Astrocyte (in vitro differentiated cells and primary cell): ENCODE measurements around the gene ADCY4. TPM values are rescaled to one million over a fixed set of nuclear protein-coding genes. Genes with fewer than 3 reads are reported as not detected.

Experiments
- DNase-seq: peaks from one replicate; pipeline ENCODE4 v3.0.0-alpha.2; 2010; ENCODE audit warnings: low read depth
- FAIRE-seq: peaks from 2 replicates; lab custom pipeline; 2011; peaks lifted over from hg19 to GRCh38; lab: Jason Lieb, UNC
- H2AFZ ChIP-seq: 2 replicates; pipeline ENCODE4 v1.6.0; 2012; ENCODE audit warnings: low read depth, low read length, inconsistent platforms
- H3K27ac ChIP-seq: 2 replicates; pipeline ENCODE4 v1.5.1; 2011; ENCODE audit warnings: low read depth, low read length, inconsistent platforms
- H3K27me3 ChIP-seq: 2 replicates; pipeline ENCODE4 v1.6.0; 2011; ENCODE audit warnings: low read length, inconsistent platforms; ENCODE audit not compliant: insufficient read depth
- H3K36me3 ChIP-seq: 2 replicates; pipeline ENCODE4 v1.5.1; 2011; ENCODE audit warnings: low read length, inconsistent platforms; ENCODE audit not compliant: insufficient read depth
- H3K4me1 ChIP-seq: 2 replicates; pipeline ENCODE4 v1.5.1; 2011; ENCODE audit warnings: low read length, inconsistent platforms; ENCODE audit not compliant: insufficient read depth
- H3K4me2 ChIP-seq: 2 replicates; pipeline ENCODE4 v1.6.0; 2012; ENCODE audit warnings: low read length, inconsistent platforms
- H3K4me3 ChIP-seq: 2 replicates; pipeline ENCODE4 v1.5.1; 2011; ENCODE audit warnings: low read depth, mild to moderate bottlenecking, low read length, inconsistent platforms; ENCODE audit not compliant: insufficient read depth
- H3K79me2 ChIP-seq: 2 replicates; pipeline ENCODE4 v1.6.0; 2012; ENCODE audit warnings: mild to moderate bottlenecking, low read length, inconsistent platforms; ENCODE audit not compliant: insufficient read depth
- H3K9ac ChIP-seq: 2 replicates; pipeline ENCODE4 v1.6.0; 2012; ENCODE audit warnings: mild to moderate bottlenecking, low read length, inconsistent platforms
- H3K9me3 ChIP-seq: 2 replicates; pipeline ENCODE4 v1.5.1; 2012; ENCODE audit warnings: low read depth, mild to moderate bottlenecking, low read length, inconsistent platforms; ENCODE audit not compliant: insufficient read depth
- H4K20me1 ChIP-seq: 2 replicates; pipeline ENCODE4 v1.6.0; 2012; ENCODE audit warnings: low read length, inconsistent platforms; ENCODE audit not compliant: insufficient read depth
- H3K27ac Mint-ChIP-seq: one replicate; pipeline ENCODE4 v1.8.0; 2021; ENCODE audit warnings: mild to moderate bottlenecking, mixed read lengths; ENCODE audit not compliant: unreplicated experiment
- H3K27me3 Mint-ChIP-seq: one replicate; pipeline ENCODE4 v1.8.0; 2021; ENCODE audit warnings: low read depth, mixed read lengths; ENCODE audit not compliant: unreplicated experiment
- H3K36me3 Mint-ChIP-seq: one replicate; pipeline ENCODE4 v1.8.0; 2021; ENCODE audit warnings: low read depth, mixed read lengths; ENCODE audit not compliant: unreplicated experiment
- H3K4me1 Mint-ChIP-seq: one replicate; pipeline ENCODE4 v1.8.0; 2021; ENCODE audit warnings: low read depth, mixed read lengths; ENCODE audit not compliant: unreplicated experiment
- H3K4me3 Mint-ChIP-seq: one replicate; pipeline ENCODE4 v1.8.0; 2021; ENCODE audit warnings: mild to moderate bottlenecking, moderate library complexity, mixed read lengths; ENCODE audit not compliant: unreplicated experiment
- H3K9me3 Mint-ChIP-seq: one replicate; pipeline ENCODE4 v1.8.0; 2021; ENCODE audit warnings: mild to moderate bottlenecking, mixed read lengths; ENCODE audit not compliant: unreplicated experiment
- EZH2 ChIP-seq: IDR thresholded peaks from 2 replicates; pipeline ENCODE4 v1.6.1; 2012; ENCODE audit warnings: mild to moderate bottlenecking, low read length, inconsistent platforms; ENCODE audit not compliant: insufficient read depth
- total RNA-seq: library from RNA; stranded (reverse); gene quantifications from 2 replicates; pipeline ENCODE4 v1.2.1, GENCODE V29; 2021
- TF ChIP-seq, protein P1 (sequence below): IDR thresholded peaks from 2 replicates; pipeline ENCODE4 v1.5.1; 2011; ENCODE audit warnings: low read depth, mild to moderate bottlenecking, inconsistent platforms, low read length, moderate library complexity; ENCODE audit not compliant: insufficient read depth

Gene ADCY4
- total RNA-seq, 1 donor from 2014 or later = 0.32 TPM

DNA sequence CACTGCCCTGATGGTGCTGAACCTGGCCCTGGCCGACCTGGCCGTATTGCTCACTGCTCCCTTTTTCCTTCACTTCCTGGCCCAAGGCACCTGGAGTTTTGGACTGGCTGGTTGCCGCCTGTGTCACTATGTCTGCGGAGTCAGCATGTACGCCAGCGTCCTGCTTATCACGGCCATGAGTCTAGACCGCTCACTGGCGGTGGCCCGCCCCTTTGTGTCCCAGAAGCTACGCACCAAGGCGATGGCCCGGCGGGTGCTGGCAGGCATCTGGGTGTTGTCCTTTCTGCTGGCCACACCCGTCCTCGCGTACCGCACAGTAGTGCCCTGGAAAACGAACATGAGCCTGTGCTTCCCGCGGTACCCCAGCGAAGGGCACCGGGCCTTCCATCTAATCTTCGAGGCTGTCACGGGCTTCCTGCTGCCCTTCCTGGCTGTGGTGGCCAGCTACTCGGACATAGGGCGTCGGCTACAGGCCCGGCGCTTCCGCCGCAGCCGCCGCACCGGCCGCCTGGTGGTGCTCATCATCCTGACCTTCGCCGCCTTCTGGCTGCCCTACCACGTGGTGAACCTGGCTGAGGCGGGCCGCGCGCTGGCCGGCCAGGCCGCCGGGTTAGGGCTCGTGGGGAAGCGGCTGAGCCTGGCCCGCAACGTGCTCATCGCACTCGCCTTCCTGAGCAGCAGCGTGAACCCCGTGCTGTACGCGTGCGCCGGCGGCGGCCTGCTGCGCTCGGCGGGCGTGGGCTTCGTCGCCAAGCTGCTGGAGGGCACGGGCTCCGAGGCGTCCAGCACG, 18.9 kb downstream of the ADCY4 start:
- H2AFZ ChIP-seq = peak overlapping the region; percentile 52

GRCh38 chr14:24315243-24315806, 19.5 kb downstream of the ADCY4 start:
- peaks cover 22% of the 10 kb centered on the region for H3K4me1 ChIP-seq
- Mint-ChIP-seq H3K9me3 (peaks cover 2% of the 10 kb centered on the region), H3K4me3 (no peak overlapping the region), H3K27me3 (peaks cover 25% of the 10 kb centered on the region), H3K27ac (no peak overlapping the region), H3K4me1 (peaks cover 6% of the 10 kb centered on the region), H3K36me3 (peaks cover 5% of the 10 kb centered on the region)
- no peaks in the 10 kb centered on the region for H3K36me3 ChIP-seq
- no peak overlapping the region for H3K4me2 ChIP-seq
- no peak overlapping the region for H3K27ac ChIP-seq
- no peak overlapping the region for H3K4me3 ChIP-seq
- H3K9ac ChIP-seq = no peak overlapping the region
- no peak overlapping the region for H2AFZ ChIP-seq
- no peaks in the 10 kb centered on the region for H3K79me2 ChIP-seq
- H3K9me3 ChIP-seq = no peaks in the 10 kb centered on the region
- FAIRE-seq = no peak
- H3K27me3 ChIP-seq = peaks cover 26% of the 10 kb centered on the region
- peaks cover 14% of the 10 kb centered on the region for H4K20me1 ChIP-seq
- no peak for DNase-seq
- no peak for TF ChIP-seq EZH2
- TF ChIP-seq, protein P1, sequence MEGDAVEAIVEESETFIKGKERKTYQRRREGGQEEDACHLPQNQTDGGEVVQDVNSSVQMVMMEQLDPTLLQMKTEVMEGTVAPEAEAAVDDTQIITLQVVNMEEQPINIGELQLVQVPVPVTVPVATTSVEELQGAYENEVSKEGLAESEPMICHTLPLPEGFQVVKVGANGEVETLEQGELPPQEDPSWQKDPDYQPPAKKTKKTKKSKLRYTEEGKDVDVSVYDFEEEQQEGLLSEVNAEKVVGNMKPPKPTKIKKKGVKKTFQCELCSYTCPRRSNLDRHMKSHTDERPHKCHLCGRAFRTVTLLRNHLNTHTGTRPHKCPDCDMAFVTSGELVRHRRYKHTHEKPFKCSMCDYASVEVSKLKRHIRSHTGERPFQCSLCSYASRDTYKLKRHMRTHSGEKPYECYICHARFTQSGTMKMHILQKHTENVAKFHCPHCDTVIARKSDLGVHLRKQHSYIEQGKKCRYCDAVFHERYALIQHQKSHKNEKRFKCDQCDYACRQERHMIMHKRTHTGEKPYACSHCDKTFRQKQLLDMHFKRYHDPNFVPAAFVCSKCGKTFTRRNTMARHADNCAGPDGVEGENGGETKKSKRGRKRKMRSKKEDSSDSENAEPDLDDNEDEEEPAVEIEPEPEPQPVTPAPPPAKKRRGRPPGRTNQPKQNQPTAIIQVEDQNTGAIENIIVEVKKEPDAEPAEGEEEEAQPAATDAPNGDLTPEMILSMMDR = no peak

More for the DNA sequence above, 18.9 kb downstream of the ADCY4 start:
- Histone ChIP-seq H3K9me3 (no peaks in the 10 kb centered on the region), H3K4me3 (no peak overlapping the region), H3K9ac (no peak overlapping the region), H3K79me2 (no peaks in the 10 kb centered on the region), H3K36me3 (no peaks in the 10 kb centered on the region), H3K27me3 (peaks cover 29% of the 10 kb centered on the region), H3K4me2 (no peak overlapping the region), H3K4me1 (peaks cover 15% of the 10 kb centered on the region), H4K20me1 (peaks cover 12% of the 10 kb centered on the region), H3K27ac (no peak overlapping the region)
- Mint-ChIP-seq H3K27ac (no peak overlapping the region), H3K36me3 (peaks cover 5% of the 10 kb centered on the region), H3K27me3 (peaks cover 27% of the 10 kb centered on the region), H3K4me1 (peaks cover 6% of the 10 kb centered on the region), H3K4me3 (no peak overlapping the region), H3K9me3 (peaks cover 2% of the 10 kb centered on the region)
- FAIRE-seq = no peak
- TF ChIP-seq EZH2 = peak; percentile 37
- TF ChIP-seq, protein P1 = no peak
- no peak for DNase-seq
